ENCODE data around the gene ACAD10.

GRCh38 chr12:111655356-111655755 is 30.5 kb upstream of the ACAD10 start:
- TF ChIP-seq CTCF (IDR thresholded peaks at IDR 0.05): no peak
- no peak for TF ChIP-seq POLR2A (IDR thresholded peaks at IDR 0.05)
